Measurements from ENCODE around the gene TMEM231. TPM values are rescaled to one million over a fixed set of nuclear protein-coding genes. Genes with fewer than 3 reads are reported as not detected.

The TMEM231 gene
- total and polyA plus RNA-seq, 2 of the 8 experiments (the other 6 are each of a cell fraction or from before 2014, with no cell fraction given) = 8.3 to 26.7 TPM

DNA sequence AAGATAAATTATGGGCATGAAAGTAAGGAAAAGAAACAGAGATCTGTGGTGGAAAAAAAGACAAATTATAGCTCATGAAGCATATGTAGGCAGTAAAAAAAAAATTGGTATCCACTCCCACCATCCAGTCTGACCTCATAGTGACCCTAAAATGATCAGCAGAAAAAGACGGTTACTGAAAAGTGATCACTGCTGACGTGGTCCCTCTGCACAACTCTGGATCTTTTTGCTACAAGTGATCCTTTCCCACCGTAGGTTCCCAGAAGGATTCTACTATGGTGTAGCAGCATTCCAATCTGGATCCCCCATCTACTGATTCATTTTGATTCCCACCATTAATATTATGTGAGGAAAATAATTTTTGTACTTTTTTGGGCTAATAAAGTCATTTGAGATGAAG is 49.9 kb downstream of the TMEM231 start (continued):
- TF ChIP-seq KDM4A (IDR thresholded peaks at IDR 0.05; ENCODE audit: low read depth, low read length, severe bottlenecking) = no peak
- no peak for TF ChIP-seq GTF2F1 (IDR thresholded peaks at IDR 0.05; ENCODE audit: borderline replicate concordance, low read depth, low read length)
